ENCODE data around the gene OLFML3.
"Not testable (repeated sequence)": the region's sequence is repeated elsewhere in the genome, so short reads cannot be mapped to it uniquely, and the experiment has no call there.

OLFML3 gene

GRCh38 chr1:113991467-113991997 is 12.3 kb downstream of the OLFML3 start:
- DNase-seq (ENCODE audit: low read depth) = no peak

- DNase-seq (ENCODE audit: low read depth) = no peak
Observed at GRCh38 chr1:113993072-113993471, 13.8 kb downstream of the OLFML3 start.

- no peak for DNase-seq (ENCODE audit: low read depth)
Observed at GRCh38 chr1:113993766-113994165, 14.5 kb downstream of the OLFML3 start.

- no peak for DNase-seq (ENCODE audit: low read depth)
Observed at GRCh38 chr1:113995382-113995781, 16.1 kb downstream of the OLFML3 start.

- DNase-seq (ENCODE audit: low read depth) = no peak
Observed at GRCh38 chr1:113998361-113998760, 19.1 kb downstream of the OLFML3 start.

GRCh38 chr1:113999233-113999632 is 20.0 kb downstream of the OLFML3 start:
- DNase-seq (ENCODE audit: low read depth) = no peak

- DNase-seq (ENCODE audit: low read depth) = no peak
Observed at GRCh38 chr1:113999799-114000198, 20.5 kb downstream of the OLFML3 start.

- no peak for DNase-seq (ENCODE audit: low read depth)
Observed at GRCh38 chr1:114000406-114000805, 21.1 kb downstream of the OLFML3 start.

- DNase-seq (ENCODE audit: low read depth) = peak; percentile 45
Observed at GRCh38 chr1:114002492-114003239, 23.4 kb downstream of the OLFML3 start.

- no peak for DNase-seq (ENCODE audit: low read depth)
Observed at GRCh38 chr1:114003431-114003830, 24.2 kb downstream of the OLFML3 start.

GRCh38 chr1:114006825-114007224 is 27.6 kb downstream of the OLFML3 start:
- not testable (repeated sequence) for DNase-seq (ENCODE audit: low read depth)

- DNase-seq (ENCODE audit: low read depth) = no peak
Observed at GRCh38 chr1:114008480-114008941, 29.2 kb downstream of the OLFML3 start.

GRCh38 chr1:114008993-114009392 is 29.7 kb downstream of the OLFML3 start:
- DNase-seq (ENCODE audit: low read depth) = no peak

GRCh38 chr1:114009393-114009792 is 30.1 kb downstream of the OLFML3 start:
- peak; percentile 60 for DNase-seq (ENCODE audit: low read depth)

- no peak for DNase-seq (ENCODE audit: low read depth)
Observed at GRCh38 chr1:114010433-114011184, 31.3 kb downstream of the OLFML3 start.

- DNase-seq (ENCODE audit: low read depth) = no peak
Observed at GRCh38 chr1:114011796-114012195, 32.5 kb downstream of the OLFML3 start.

- no peak for DNase-seq (ENCODE audit: low read depth)
Observed at GRCh38 chr1:114015075-114015474, 35.8 kb downstream of the OLFML3 start.

- not testable (repeated sequence) for DNase-seq (ENCODE audit: low read depth)
Observed at GRCh38 chr1:114019724-114020123, 40.5 kb downstream of the OLFML3 start.

- no peak for DNase-seq (ENCODE audit: low read depth)
Observed at GRCh38 chr1:114021665-114022099, 42.4 kb downstream of the OLFML3 start.

- DNase-seq (ENCODE audit: low read depth) = no peak
Observed at GRCh38 chr1:114022877-114023276, 43.6 kb downstream of the OLFML3 start.

GRCh38 chr1:114023377-114023776 is 44.1 kb downstream of the OLFML3 start:
- no peak for DNase-seq (ENCODE audit: low read depth)

- peak; percentile 11 for DNase-seq (ENCODE audit: low read depth)
Observed at GRCh38 chr1:114024049-114024448, 44.8 kb downstream of the OLFML3 start.

Data from fibroblast of gingiva (primary cell).